Activated T-cell treated with anti-CD3 and anti-CD28 coated beads for 4 hours (primary cell): ENCODE results near the gene EHBP1.
"Not testable (repeated sequence)": the region's sequence is repeated elsewhere in the genome, so short reads cannot be mapped to it uniquely, and the experiment has no call there.

ENCODE experiments used
- DNase-seq: peaks from one replicate; pipeline ENCODE4 v3.0.0-alpha.2; 2020

Gene EHBP1

GRCh38 chr2:62968668-62969067 is 263.2 kb downstream of the EHBP1 start:
- no peak for DNase-seq

GRCh38 chr2:62971936-62972335 is 266.4 kb downstream of the EHBP1 start:
- DNase-seq, result no peak

GRCh38 chr2:62972601-62973000 is 267.1 kb downstream of the EHBP1 start:
- DNase-seq, result no peak

- no peak for DNase-seq
Observed at GRCh38 chr2:62974999-62975398, 269.5 kb downstream of the EHBP1 start.

- no peak for DNase-seq
Observed at GRCh38 chr2:62991605-62992004, 286.1 kb downstream of the EHBP1 start.

GRCh38 chr2:62992561-62992960 is 287.0 kb downstream of the EHBP1 start:
- no peak for DNase-seq

GRCh38 chr2:62994206-62994605 is 288.7 kb downstream of the EHBP1 start:
- DNase-seq, result no peak

- no peak for DNase-seq
Observed at GRCh38 chr2:62996534-62997186, 291.1 kb downstream of the EHBP1 start.

- DNase-seq, result no peak
Observed at GRCh38 chr2:62998949-62999348, 293.4 kb downstream of the EHBP1 start.

- DNase-seq, result no peak
Observed at GRCh38 chr2:62999905-63000304, 294.4 kb downstream of the EHBP1 start.

GRCh38 chr2:63000801-63001200 is 295.3 kb downstream of the EHBP1 start:
- no peak for DNase-seq

GRCh38 chr2:63001576-63001975 is 296.1 kb downstream of the EHBP1 start:
- no peak for DNase-seq

- no peak for DNase-seq
Observed at GRCh38 chr2:63003351-63003750, 297.8 kb downstream of the EHBP1 start.

GRCh38 chr2:63007813-63008458 is 302.4 kb downstream of the EHBP1 start:
- no peak for DNase-seq

- DNase-seq, result no peak
Observed at GRCh38 chr2:63008838-63009237, 303.3 kb downstream of the EHBP1 start.

- no peak for DNase-seq
Observed at GRCh38 chr2:63009490-63009889, 304.0 kb downstream of the EHBP1 start.

GRCh38 chr2:63012541-63012940 is 307.0 kb downstream of the EHBP1 start:
- no peak for DNase-seq

- no peak for DNase-seq
Observed at GRCh38 chr2:63013438-63013837, 307.9 kb downstream of the EHBP1 start.

GRCh38 chr2:63015389-63015788 is 309.9 kb downstream of the EHBP1 start:
- no peak for DNase-seq

GRCh38 chr2:63018439-63018838 is 312.9 kb downstream of the EHBP1 start:
- no peak for DNase-seq

GRCh38 chr2:63019686-63020085 is 314.2 kb downstream of the EHBP1 start:
- DNase-seq, result not testable (repeated sequence)

- DNase-seq, result no peak
Observed at GRCh38 chr2:63023444-63023843, 317.9 kb downstream of the EHBP1 start.

GRCh38 chr2:63027220-63027619 is 321.7 kb downstream of the EHBP1 start:
- no peak for DNase-seq

GRCh38 chr2:63029058-63029457 is 323.5 kb downstream of the EHBP1 start:
- DNase-seq, result no peak

- DNase-seq, result no peak
Observed at GRCh38 chr2:63034526-63034925, 329.0 kb downstream of the EHBP1 start.
